H9 (cell line): ENCODE data around the gene CLEC16A. TPM values are rescaled to one million over a fixed set of nuclear protein-coding genes. Genes with fewer than 3 reads are reported as not detected.

Experiments used
- DNase-seq: peaks from one replicate; pipeline ENCODE4 v3.0.0-alpha.2; 2017
- H2AFZ ChIP-seq: one replicate; pipeline ENCODE4 v1.6.1; 2013; ENCODE audit warnings: mild to moderate bottlenecking, low read length, control low read depth, moderate library complexity
- H2AK5ac ChIP-seq: 2 replicates; pipeline ENCODE4 v1.6.1; 2013; ENCODE audit warnings: low read length, control low read depth, mixed read lengths; ENCODE audit not compliant: insufficient read length
- H2BK120ac ChIP-seq: one replicate; pipeline ENCODE4 v1.6.1; 2013; ENCODE audit warnings: low read depth, mild to moderate bottlenecking, low read length, control low read depth, inconsistent platforms; ENCODE audit not compliant: poor library complexity, severe bottlenecking
- H2BK12ac ChIP-seq: 2 replicates; pipeline ENCODE4 v1.6.1; 2013; ENCODE audit warnings: low read length, control low read depth, mixed read lengths, low read depth; ENCODE audit not compliant: insufficient read length
- H2BK15ac ChIP-seq: 2 replicates; pipeline ENCODE4 v1.6.1; 2013; ENCODE audit warnings: low read depth, low read length, control low read depth
- H2BK20ac ChIP-seq: one replicate; pipeline ENCODE4 v1.6.1; 2013; ENCODE audit warnings: low read depth, mild to moderate bottlenecking, low read length, control low read depth, inconsistent platforms; ENCODE audit not compliant: poor library complexity, severe bottlenecking
- H2BK5ac ChIP-seq: 2 replicates; pipeline ENCODE4 v1.6.1; 2013; ENCODE audit warnings: low read length, control low read depth, mixed read lengths; ENCODE audit not compliant: insufficient read length
- H3K14ac ChIP-seq: 2 replicates; pipeline ENCODE4 v1.6.1; 2013; ENCODE audit warnings: low read length, control low read depth; ENCODE audit not compliant: insufficient read depth
- H3K18ac ChIP-seq: 2 replicates; pipeline ENCODE4 v1.6.1; 2013; ENCODE audit warnings: low read depth, mild to moderate bottlenecking, mixed read lengths, low read length, control low read depth; ENCODE audit not compliant: insufficient read length
- H3K23ac ChIP-seq: 2 replicates; pipeline ENCODE4 v1.6.1; 2013; ENCODE audit warnings: low read length, control low read depth, mixed read lengths, low read depth; ENCODE audit not compliant: insufficient read length
- H3K23me2 ChIP-seq: 2 replicates; pipeline ENCODE4 v1.6.1; 2013; ENCODE audit warnings: low read depth, mild to moderate bottlenecking, mixed read lengths, low read length, control low read depth; ENCODE audit not compliant: insufficient read length, poor library complexity, severe bottlenecking
- H3K27ac ChIP-seq: 2 replicates; pipeline ENCODE4 v1.5.1; 2013; ENCODE audit warnings: low read length, control low read depth, mixed read lengths, low read depth; ENCODE audit not compliant: insufficient read length
- H3K27me3 ChIP-seq: 2 replicates; pipeline ENCODE4 v1.6.1; 2013; ENCODE audit warnings: low read length, control low read depth, inconsistent platforms; ENCODE audit not compliant: insufficient read depth
- H3K4ac ChIP-seq: 2 replicates; pipeline ENCODE4 v1.6.1; 2013; ENCODE audit warnings: low read depth, mild to moderate bottlenecking, control low read depth, inconsistent platforms, low read length, moderate library complexity
- H3K4me1 ChIP-seq: 2 replicates; pipeline ENCODE4 v1.6.1; 2013; ENCODE audit warnings: low read length, control low read depth, inconsistent platforms; ENCODE audit not compliant: insufficient read depth
- H3K4me2 ChIP-seq: 2 replicates; pipeline ENCODE4 v1.6.1; 2013; ENCODE audit warnings: low read length, control low read depth, mixed read lengths; ENCODE audit not compliant: insufficient read length, insufficient read depth
- H3K56ac ChIP-seq: 2 replicates; pipeline ENCODE4 v1.6.1; 2013; ENCODE audit warnings: low read depth, mild to moderate bottlenecking, mixed read lengths, low read length, control low read depth; ENCODE audit not compliant: insufficient read length
- H3K79me1 ChIP-seq: 2 replicates; pipeline ENCODE4 v1.6.1; 2013; ENCODE audit warnings: low read depth, mild to moderate bottlenecking, moderate library complexity, low read length, control low read depth, inconsistent platforms; ENCODE audit not compliant: insufficient read depth, poor library complexity, severe bottlenecking
- H3K79me2 ChIP-seq: 2 replicates; pipeline ENCODE4 v1.6.1; 2013; ENCODE audit warnings: low read length, control low read depth, inconsistent platforms; ENCODE audit not compliant: insufficient read depth
- H3K9ac ChIP-seq: 2 replicates; pipeline ENCODE4 v1.6.1; 2013; ENCODE audit warnings: low read length, control low read depth, mixed read lengths; ENCODE audit not compliant: insufficient read length; ENCODE audit errors: extremely low read depth
- H3K9me3 ChIP-seq: one replicate; pipeline ENCODE4 v1.6.1; 2013; ENCODE audit warnings: low read depth, low read length, inconsistent platforms; ENCODE audit not compliant: control insufficient read depth
- H3T11ph ChIP-seq: one replicate; pipeline ENCODE4 v1.6.1; 2013; ENCODE audit warnings: mild to moderate bottlenecking, low read length, control low read depth, inconsistent platforms
- H4K20me1 ChIP-seq: one replicate; pipeline ENCODE4 v1.6.1; 2013; ENCODE audit not compliant: control insufficient read depth, insufficient read length, insufficient read depth
- H4K5ac ChIP-seq: 2 replicates; pipeline ENCODE4 v1.6.1; 2013; ENCODE audit warnings: low read depth, mild to moderate bottlenecking, mixed read lengths, low read length, control low read depth; ENCODE audit not compliant: insufficient read length
- H4K8ac ChIP-seq: replicated peaks from 2 replicates; pipeline ENCODE4 v1.6.1; 2013; ENCODE audit warnings: low read length, control low read depth, mixed read lengths, low read depth; ENCODE audit not compliant: insufficient read length
- H4K91ac ChIP-seq: 2 replicates; pipeline ENCODE4 v1.6.1; 2013; ENCODE audit warnings: low read depth, mild to moderate bottlenecking, moderate library complexity, mixed read lengths, low read length, control low read depth; ENCODE audit not compliant: insufficient read length
- H3K27ac Mint-ChIP-seq, 3 experiments: 2 replicates in 2 of 3; 3 replicates in 1 of 3; pipeline ENCODE4 v1.8.0; 2020 to 2021; ENCODE audit warnings: mixed read lengths in 3 of 3, mild to moderate bottlenecking in 1 of 3, moderate library complexity in 1 of 3
- H3K27me3 Mint-ChIP-seq: 2 replicates; pipeline ENCODE4 v1.8.0; 2021; ENCODE audit warnings: low read depth, mild to moderate bottlenecking, moderate library complexity, mixed read lengths
- H3K36me3 Mint-ChIP-seq, 3 experiments: 2 replicates in 2 of 3; 3 replicates in 1 of 3; pipeline ENCODE4 v1.8.0; 2020 to 2021; ENCODE audit warnings: low read depth in 3 of 3, mixed read lengths in 3 of 3; ENCODE audit not compliant: insufficient read depth in 1 of 3
- H3K4me1 Mint-ChIP-seq, 2 experiments: 2 replicates each; pipeline ENCODE4 v1.8.0; 2020; ENCODE audit warnings: mixed read lengths in 2 of 2
- H3K4me3 Mint-ChIP-seq, 2 experiments: 2 replicates in 1 of 2; 3 replicates in 1 of 2; pipeline ENCODE4 v1.8.0; 2020 to 2021; ENCODE audit warnings: mild to moderate bottlenecking in 2 of 2, mixed read lengths in 2 of 2, moderate library complexity in 1 of 2
- H3K9me3 Mint-ChIP-seq, 2 experiments: 2 replicates in 1 of 2; 3 replicates in 1 of 2; pipeline ENCODE4 v1.8.0; 2020; ENCODE audit warnings: mild to moderate bottlenecking in 2 of 2, mixed read lengths in 2 of 2, moderate library complexity in 1 of 2
- CTCF ChIP-seq: fragments of 200-600 bp; sonication (generic); conservative IDR thresholded peaks from 3 replicates; pipeline ENCODE4 v1.8.0; 2021; ENCODE audit warnings: antibody characterized with exemption, mild to moderate bottlenecking
- WGBS: extraction: QIAGEN DNeasy Blood & Tissue Kit; methylation state at CpG from one replicate; pipeline ENCODE4 v1.1.7; 2013; ENCODE audit warnings: missing lambda C conversion rate, low lambda C conversion rate, mixed read lengths; ENCODE audit not compliant: insufficient read length; ENCODE audit errors: extremely low coverage; 5-methylcytosine and 5-hydroxymethylcytosine counted together
- total RNA-seq: library from RNA; stranded (reverse); gene quantifications from 2 replicates; pipeline ENCODE4 v1.2.1, GENCODE V29; 2021

The CLEC16A gene
- total RNA-seq, 1 experiment from 2014 or later = 15.2 TPM

- Histone ChIP-seq H3K27ac (no peak overlapping the region), H3K79me1 (no peaks in the 10 kb centered on the region), H3K18ac (no peak overlapping the region), H3T11ph (no peak overlapping the region), H2BK20ac (no peak overlapping the region), H3K14ac (no peak overlapping the region), H3K4me2 (no peak overlapping the region), H3K9ac (no peak overlapping the region), H3K9me3 (no peaks in the 10 kb centered on the region), H2BK120ac (no peak overlapping the region), H4K91ac (no peak overlapping the region), H3K23me2 (no peaks in the 10 kb centered on the region), H3K23ac (no peak overlapping the region), H2AFZ (no peak overlapping the region), H2BK15ac (no peak overlapping the region), H4K5ac (no peak overlapping the region), H4K20me1 (no peaks in the 10 kb centered on the region), H4K8ac (no peak overlapping the region), H2AK5ac (no peak overlapping the region), H3K56ac (no peak overlapping the region), H3K4me1 (no peaks in the 10 kb centered on the region), H2BK5ac (no peak overlapping the region), H2BK12ac (no peak overlapping the region), H3K27me3 (no peaks in the 10 kb centered on the region), H3K79me2 (no peaks in the 10 kb centered on the region), H3K4ac (no peak overlapping the region)
- Mint-ChIP-seq H3K4me3 (no peak overlapping the region), H3K4me1 (0 out of 4 replicates have a peak, but pooled peaks cover 2 to 5% of the 10 kb centered on the region in 2 experiments), H3K27ac (peak overlapping the region in 1 of 3 experiments; percentile 77; a peak in 1 of 7 replicates), H3K9me3 (no peaks in the 10 kb centered on the region), H3K27me3 (peaks cover 6% of the 10 kb centered on the region; the same call in 1 of the 2 replicates), H3K36me3 (no peaks in the 10 kb centered on the region)
- WGBS = no CpG with 5 or more reads among the region's 18 CpGs
- DNase-seq = no peak
- no peak for TF ChIP-seq CTCF
These were observed 281.5 kb downstream of the CLEC16A start for GRCh38 chr16:11225677-11226549.
